SK-N-MC (cell line): ENCODE measurements around the gene REEP5.

Source experiments
- DNase-seq: peaks from one replicate; pipeline ENCODE4 v3.0.0-alpha.2; 2011; ENCODE audit warnings: low read depth, low spot score
- H3K27ac ChIP-seq: fragments of 200-600 bp; sonication (generic); 2 replicates; pipeline ENCODE4 v1.5.1; 2016; ENCODE audit warnings: mixed run types
- H3K36me3 ChIP-seq: fragments of 200-600 bp; sonication (generic); 2 replicates; pipeline ENCODE4 v1.6.1; 2017; ENCODE audit warnings: antibody characterized with exemption, low read length, mixed read lengths; ENCODE audit not compliant: insufficient read depth
- H3K4me3 ChIP-seq: fragments of 200-600 bp; sonication (generic); 2 replicates; pipeline ENCODE4 v1.5.1; 2016
- H3K9ac ChIP-seq: fragments of 200-600 bp; sonication (generic); 2 replicates; pipeline ENCODE4 v1.8.0; 2017; ENCODE audit warnings: mixed run types, mixed read lengths; ENCODE audit not compliant: insufficient read length
- H3K9me3 ChIP-seq: fragments of 200-600 bp; sonication (generic); 2 replicates; pipeline ENCODE4 v1.6.1; 2017; ENCODE audit warnings: low read depth, mild to moderate bottlenecking, antibody characterized with exemption, low read length, moderate library complexity, mixed read lengths
- EZH2 ChIP-seq: fragments of 200-600 bp; sonication (generic); IDR thresholded peaks from one replicate; pipeline ENCODE4 v1.6.1; 2017; ENCODE audit warnings: antibody characterized with exemption
- FOXP2 ChIP-seq: optimal IDR thresholded peaks from 2 replicates; pipeline ENCODE3; 2011; ENCODE audit warnings: mild to moderate bottlenecking, moderate library complexity; ENCODE audit not compliant: insufficient read depth; ENCODE audit errors: extremely low read length, control extremely low read depth
- POLR2AphosphoS5 ChIP-seq: IDR thresholded peaks from 2 replicates; pipeline ENCODE4 v1.6.1; 2012; ENCODE audit warnings: mild to moderate bottlenecking, low read depth, low read length, borderline replicate concordance

REEP5 gene

DNA sequence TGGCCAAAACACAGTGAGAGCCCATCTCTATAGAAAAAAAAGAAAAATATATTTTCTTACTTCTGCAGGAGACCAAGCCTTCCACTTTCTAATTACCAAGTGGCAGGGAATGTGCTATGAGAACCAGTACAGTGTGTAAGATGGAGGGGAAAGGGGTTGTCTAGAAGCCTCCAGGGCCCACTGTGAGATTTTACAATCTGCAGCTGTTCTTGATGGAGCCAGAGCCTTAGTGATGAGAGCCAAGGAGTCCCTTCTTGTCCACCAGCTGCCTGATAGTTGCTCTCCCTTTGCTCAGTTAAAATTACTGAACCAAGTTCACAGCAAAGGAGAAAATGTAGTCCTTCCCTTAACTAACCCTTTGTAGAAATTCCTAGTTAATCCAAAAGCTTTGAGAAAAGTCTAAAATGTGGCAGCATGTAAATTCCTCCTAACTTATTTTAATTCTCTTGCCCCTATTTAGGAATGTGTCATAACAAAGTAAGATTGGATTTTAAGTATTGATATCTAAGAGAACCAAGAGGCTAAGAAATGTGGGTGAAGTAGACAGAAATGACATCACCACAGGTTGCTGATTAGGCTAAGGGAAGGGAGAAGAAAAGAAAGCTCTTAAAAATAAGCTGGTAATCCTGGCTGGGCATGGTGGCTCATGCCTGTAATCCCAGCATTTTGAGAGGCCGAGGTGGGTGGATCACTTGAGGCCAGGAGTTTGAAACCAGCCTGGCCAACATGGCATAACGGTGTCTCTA is 41.6 kb downstream of the REEP5 start:
- Histone ChIP-seq H3K9ac (no peak overlapping the region), H3K36me3 (peaks cover 54% of the 10 kb centered on the region), H3K27ac (no peak overlapping the region)

GRCh38 chr5:112878760-112879159 is 43.3 kb downstream of the REEP5 start:
- no peak for DNase-seq
- no peak overlapping the region for H3K4me3 ChIP-seq
- TF ChIP-seq POLR2AphosphoS5 (no peak), FOXP2 (no peak), EZH2 (no peak)
- peak overlapping the region; percentile 1 for H3K27ac ChIP-seq
- H3K9ac ChIP-seq = no peak overlapping the region
- H3K36me3 ChIP-seq = peaks cover 45% of the 10 kb centered on the region
- H3K9me3 ChIP-seq = no peaks in the 10 kb centered on the region

More for the DNA sequence above, 41.6 kb downstream of the REEP5 start:
- no peak for DNase-seq
- Histone ChIP-seq H3K9me3 (no peaks in the 10 kb centered on the region), H3K4me3 (no peak overlapping the region)
- TF ChIP-seq FOXP2 = no peak
- no peak for TF ChIP-seq POLR2AphosphoS5
- TF ChIP-seq EZH2 = no peak

DNA sequence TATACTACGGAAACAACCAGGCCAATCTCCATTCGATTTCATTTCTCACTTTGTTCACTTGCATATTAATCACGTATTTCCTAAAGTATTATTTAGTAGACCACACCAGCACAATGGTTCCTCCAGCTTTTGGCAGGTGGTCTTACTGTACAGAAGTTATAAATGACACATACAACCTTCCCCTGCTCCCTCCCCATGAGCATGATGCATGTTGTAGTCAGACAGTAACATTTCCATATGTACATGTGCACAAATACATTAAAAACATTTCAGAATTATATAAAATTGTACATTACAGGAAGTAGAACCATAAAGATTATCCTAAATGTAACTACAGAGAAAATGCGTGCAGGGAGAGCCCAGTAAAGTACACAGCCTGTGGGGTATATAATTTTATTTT is 43.9 kb downstream of the REEP5 start:
- Histone ChIP-seq H3K27ac (peak overlapping the region; percentile 1; the same call in 1 of the 2 replicates), H3K4me3 (no peak overlapping the region), H3K9ac (no peak overlapping the region), H3K36me3 (peaks cover 42% of the 10 kb centered on the region), H3K9me3 (no peaks in the 10 kb centered on the region)
- TF ChIP-seq POLR2AphosphoS5 (no peak), FOXP2 (no peak), EZH2 (no peak)
- DNase-seq = no peak

- H3K4me3 ChIP-seq = no peak overlapping the region
- no peak for TF ChIP-seq FOXP2
- no peak for TF ChIP-seq POLR2AphosphoS5
- no peak for TF ChIP-seq EZH2
- H3K9ac ChIP-seq = no peak overlapping the region
- DNase-seq = no peak
- no peaks in the 10 kb centered on the region for H3K9me3 ChIP-seq
- H3K27ac ChIP-seq = peak overlapping the region; percentile 68; the same call in 1 of the 2 replicates
- H3K36me3 ChIP-seq = peaks cover 36% of the 10 kb centered on the region
Measured at GRCh38 chr5:112876362-112876761, 45.7 kb downstream of the REEP5 start.

DNA sequence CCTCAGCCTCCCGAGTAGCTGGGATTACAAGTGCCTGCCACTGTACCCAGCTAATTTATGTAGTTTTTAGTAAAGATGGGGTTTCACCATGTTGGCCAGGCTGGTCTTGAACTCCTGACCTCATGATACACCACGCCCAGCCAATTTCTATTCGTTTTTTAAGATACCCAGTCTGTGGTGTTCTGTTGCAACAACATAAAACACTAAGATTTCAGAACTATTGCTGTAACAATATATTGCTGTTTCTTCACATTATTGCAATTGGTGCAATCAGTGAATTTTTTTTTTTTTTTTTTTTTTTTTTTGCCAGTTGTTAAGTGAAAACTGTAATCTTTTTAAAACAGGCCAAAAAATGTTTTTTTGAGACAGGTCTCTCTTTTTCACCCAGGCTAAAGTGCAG is 51.1 kb downstream of the REEP5 start:
- no peak overlapping the region for H3K27ac ChIP-seq
- no peak overlapping the region for H3K4me3 ChIP-seq
- peaks cover 53% of the 10 kb centered on the region for H3K36me3 ChIP-seq
- DNase-seq = no peak
- no peaks in the 10 kb centered on the region for H3K9me3 ChIP-seq
- no peak overlapping the region for H3K9ac ChIP-seq
- TF ChIP-seq FOXP2 = no peak
- TF ChIP-seq EZH2 = no peak
- TF ChIP-seq POLR2AphosphoS5 = no peak

- TF ChIP-seq FOXP2 (no peak), EZH2 (no peak), POLR2AphosphoS5 (no peak)
- H3K4me3 ChIP-seq = no peak overlapping the region
- peaks cover 52% of the 10 kb centered on the region for H3K36me3 ChIP-seq
- no peak for DNase-seq
- H3K9ac ChIP-seq = no peak overlapping the region
- H3K9me3 ChIP-seq = no peaks in the 10 kb centered on the region
- no peak overlapping the region for H3K27ac ChIP-seq
Measured at GRCh38 chr5:112869948-112870347, 52.1 kb downstream of the REEP5 start.

GRCh38 chr5:112867411-112867810 is 54.6 kb downstream of the REEP5 start:
- Histone ChIP-seq H3K4me3 (no peak overlapping the region), H3K9me3 (no peaks in the 10 kb centered on the region), H3K9ac (no peak overlapping the region), H3K36me3 (peaks cover 74% of the 10 kb centered on the region), H3K27ac (no peak overlapping the region)
- TF ChIP-seq EZH2 (no peak), FOXP2 (no peak), POLR2AphosphoS5 (no peak)
- DNase-seq = no peak

GRCh38 chr5:112866739-112867138 is 55.3 kb downstream of the REEP5 start:
- TF ChIP-seq EZH2 (no peak), FOXP2 (no peak), POLR2AphosphoS5 (no peak)
- Histone ChIP-seq H3K27ac (no peak overlapping the region), H3K36me3 (peaks cover 74% of the 10 kb centered on the region), H3K4me3 (no peak overlapping the region), H3K9me3 (no peaks in the 10 kb centered on the region), H3K9ac (no peak overlapping the region)
- DNase-seq = no peak

- Histone ChIP-seq H3K4me3 (no peak overlapping the region), H3K9me3 (no peaks in the 10 kb centered on the region), H3K27ac (no peak overlapping the region), H3K36me3 (peaks cover 66% of the 10 kb centered on the region), H3K9ac (no peak overlapping the region)
- no peak for TF ChIP-seq POLR2AphosphoS5
- DNase-seq = no peak
Measured at GRCh38 chr5:112865128-112865527, 56.9 kb downstream of the REEP5 start.
